ENCODE data around the gene GALNT9.

DNA sequence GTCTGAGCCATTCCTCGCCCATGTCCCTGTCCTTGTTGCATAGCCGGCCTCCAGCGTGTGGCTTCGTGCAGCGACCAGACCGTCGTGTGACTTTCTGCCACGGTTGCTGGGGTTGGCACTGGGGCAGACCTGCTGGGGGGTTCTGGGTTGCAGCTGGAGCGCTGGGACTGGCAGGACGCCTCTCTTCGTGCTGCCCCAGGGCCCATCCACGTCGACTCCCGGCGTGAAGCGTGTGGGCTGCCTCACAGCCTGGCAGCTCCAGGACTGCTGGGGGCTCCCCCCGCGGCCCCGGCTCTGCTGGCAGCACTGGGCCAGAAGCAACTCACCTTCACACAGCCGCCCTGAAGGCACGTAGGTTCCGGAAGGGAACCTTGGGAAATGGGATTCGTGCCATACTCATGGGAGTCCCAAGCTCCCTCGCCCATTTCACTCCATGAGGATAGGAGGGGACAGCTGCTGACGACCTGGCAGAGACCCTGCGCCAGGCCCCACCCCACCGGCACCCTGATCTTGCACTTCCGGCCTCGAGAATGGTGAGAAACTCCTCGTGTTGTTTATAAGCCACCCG is 51.9 kb downstream of the GALNT9 start:
- TF ChIP-seq, protein P1, sequence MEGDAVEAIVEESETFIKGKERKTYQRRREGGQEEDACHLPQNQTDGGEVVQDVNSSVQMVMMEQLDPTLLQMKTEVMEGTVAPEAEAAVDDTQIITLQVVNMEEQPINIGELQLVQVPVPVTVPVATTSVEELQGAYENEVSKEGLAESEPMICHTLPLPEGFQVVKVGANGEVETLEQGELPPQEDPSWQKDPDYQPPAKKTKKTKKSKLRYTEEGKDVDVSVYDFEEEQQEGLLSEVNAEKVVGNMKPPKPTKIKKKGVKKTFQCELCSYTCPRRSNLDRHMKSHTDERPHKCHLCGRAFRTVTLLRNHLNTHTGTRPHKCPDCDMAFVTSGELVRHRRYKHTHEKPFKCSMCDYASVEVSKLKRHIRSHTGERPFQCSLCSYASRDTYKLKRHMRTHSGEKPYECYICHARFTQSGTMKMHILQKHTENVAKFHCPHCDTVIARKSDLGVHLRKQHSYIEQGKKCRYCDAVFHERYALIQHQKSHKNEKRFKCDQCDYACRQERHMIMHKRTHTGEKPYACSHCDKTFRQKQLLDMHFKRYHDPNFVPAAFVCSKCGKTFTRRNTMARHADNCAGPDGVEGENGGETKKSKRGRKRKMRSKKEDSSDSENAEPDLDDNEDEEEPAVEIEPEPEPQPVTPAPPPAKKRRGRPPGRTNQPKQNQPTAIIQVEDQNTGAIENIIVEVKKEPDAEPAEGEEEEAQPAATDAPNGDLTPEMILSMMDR (conservative IDR thresholded peaks at IDR 0.05 in 1 of 2, IDR thresholded peaks at IDR 0.05 in 1 of 2; ENCODE audit: low read depth in 1 of 2, low read length in 2 of 2) = no peak
- TF ChIP-seq EZH2 (IDR thresholded peaks at IDR 0.05; ENCODE audit: low read length, missing control alignments) = peak; percentile 32
